IMR-90 (cell line): Measurements from ENCODE around the gene MAOA. TPM values are rescaled to one million over a fixed set of nuclear protein-coding genes. Genes with fewer than 3 reads are reported as not detected.

Experiments
- ATAC-seq: fragments of 200-7000 bp; cut with Tn5 transposase; 2 replicates; pipeline ENCODE4 v1.9.1; 2020; ENCODE audit warnings: low read depth, mild to moderate bottlenecking, moderate library complexity
- BruUV-seq: library from RNA; stranded (reverse); fragments of 400-500 nt; replicated peaks from 2 replicates; lab custom pipeline; 2021; lab: Mats Ljungman, UMichigan
- CTCF ChIA-PET: fragments of 300-600 bp; formaldehyde crosslinking; extraction: SDS; loops from one replicate; lab custom pipeline; 2021; ENCODE audit warnings: antibody characterized with exemption; lab: Yijun Ruan, JAX
- POLR2A ChIA-PET: fragments of 300-600 bp; sonication (Branson Sonifier 250); formaldehyde crosslinking; loops from one replicate; lab custom pipeline; 2022; ENCODE audit warnings: antibody characterized with exemption; ENCODE audit not compliant: unreplicated experiment; lab: Charles Lee
- DNase-seq: peaks from one replicate; pipeline ENCODE4 v3.0.0; 2013
- H2AFZ ChIP-seq: replicated peaks from 2 replicates; pipeline ENCODE3; 2013; ENCODE audit warnings: low read length, mild to moderate bottlenecking; ENCODE audit not compliant: poor library complexity
- H2AK5ac ChIP-seq: 2 replicates; pipeline ENCODE4 v1.6.1; 2013; ENCODE audit warnings: low read depth, low read length, inconsistent platforms
- H2AK9ac ChIP-seq: replicated peaks from 2 replicates; pipeline ENCODE3; 2013; ENCODE audit warnings: mild to moderate bottlenecking, low read depth, low read length, moderate library complexity; ENCODE audit not compliant: poor library complexity
- H2BK120ac ChIP-seq: 2 replicates; pipeline ENCODE4 v1.6.1; 2013; ENCODE audit warnings: low read depth, low read length, inconsistent platforms
- H2BK15ac ChIP-seq: 3 replicates; pipeline ENCODE4 v1.6.1; 2013; ENCODE audit warnings: low read depth, low read length, inconsistent platforms
- H2BK20ac ChIP-seq: 2 replicates; pipeline ENCODE4 v1.6.1; 2013; ENCODE audit warnings: low read depth, mild to moderate bottlenecking, inconsistent platforms, low read length, moderate library complexity
- H2BK5ac ChIP-seq: 2 replicates; pipeline ENCODE4 v1.6.1; 2013; ENCODE audit warnings: mild to moderate bottlenecking, low read depth, low read length, inconsistent platforms; ENCODE audit not compliant: poor library complexity, severe bottlenecking
- H3K14ac ChIP-seq: replicated peaks from 2 replicates; pipeline ENCODE4 v1.6.1; 2013; ENCODE audit warnings: low read depth, low read length, inconsistent platforms
- H3K18ac ChIP-seq: 2 replicates; pipeline ENCODE4 v1.6.1; 2013; ENCODE audit warnings: low read depth, low read length, control low read depth
- H3K23ac ChIP-seq: 2 replicates; pipeline ENCODE4 v1.6.1; 2013; ENCODE audit warnings: low read depth, low read length, inconsistent platforms
- H3K27ac ChIP-seq: 2 replicates; pipeline ENCODE4 v1.5.1; 2013; ENCODE audit warnings: mild to moderate bottlenecking, control low read depth, low read length; ENCODE audit not compliant: insufficient read depth
- H3K27me3 ChIP-seq: 2 replicates; pipeline ENCODE4 v1.6.1; 2013; ENCODE audit warnings: low read length; ENCODE audit not compliant: control insufficient read depth, insufficient read depth
- H3K36me3 ChIP-seq: 2 replicates; pipeline ENCODE4 v1.6.1; 2013; ENCODE audit warnings: low read length, mixed read lengths; ENCODE audit not compliant: control insufficient read depth, insufficient read depth
- H3K4ac ChIP-seq: 2 replicates; pipeline ENCODE4 v1.6.1; 2013; ENCODE audit warnings: low read depth, low read length, inconsistent platforms
- H3K4me1 ChIP-seq: 2 replicates; pipeline ENCODE4 v1.6.1; 2013; ENCODE audit warnings: low read length, mixed read lengths; ENCODE audit not compliant: control insufficient read depth, insufficient read depth
- H3K4me2 ChIP-seq: 2 replicates; pipeline ENCODE4 v1.6.1; 2013; ENCODE audit warnings: low read depth, mild to moderate bottlenecking, control low read depth, low read length, moderate library complexity
- H3K4me3 ChIP-seq: 2 replicates; pipeline ENCODE4 v1.5.1; 2013; ENCODE audit warnings: low read depth, mild to moderate bottlenecking, control low read depth, low read length, moderate library complexity; ENCODE audit not compliant: insufficient read depth
- H3K56ac ChIP-seq: 2 replicates; pipeline ENCODE4 v1.6.1; 2013; ENCODE audit warnings: low read length, inconsistent platforms; ENCODE audit not compliant: insufficient read depth; ENCODE audit errors: extremely low read depth
- H3K79me1 ChIP-seq, 2 experiments: 2 replicates each; pipeline ENCODE4 v1.6.1; 2013; ENCODE audit warnings: low read length in 2 of 2, inconsistent platforms in 1 of 2, low read depth in 1 of 2
- H3K9ac ChIP-seq: 2 replicates; pipeline ENCODE4 v1.6.1; 2013; ENCODE audit warnings: low read depth, low read length, control low read depth
- H3K9me1 ChIP-seq: 2 replicates; pipeline ENCODE4 v1.6.1; 2013; ENCODE audit warnings: low read length, inconsistent platforms; ENCODE audit not compliant: insufficient read depth
- H3K9me3 ChIP-seq: 2 replicates; pipeline ENCODE4 v1.6.1; 2013; ENCODE audit warnings: low read length; ENCODE audit not compliant: control insufficient read depth, insufficient read depth
- H4K20me1 ChIP-seq: 2 replicates; pipeline ENCODE4 v1.6.1; 2013; ENCODE audit warnings: low read length, inconsistent platforms; ENCODE audit not compliant: insufficient read depth
- H4K5ac ChIP-seq: 2 replicates; pipeline ENCODE4 v1.6.1; 2013; ENCODE audit warnings: mild to moderate bottlenecking, low read depth, low read length, control low read depth
- H4K8ac ChIP-seq, 2 experiments: 2 replicates each; pipeline ENCODE4 v1.6.1; 2013; ENCODE audit warnings: low read depth in 2 of 2, low read length in 2 of 2, control low read depth in 1 of 2, inconsistent platforms in 1 of 2
- H4K91ac ChIP-seq: 2 replicates; pipeline ENCODE4 v1.6.1; 2013; ENCODE audit warnings: low read depth, low read length, inconsistent platforms; ENCODE audit not compliant: insufficient read depth
- ELK1 ChIP-seq: fragments of 150-350 bp; IDR thresholded peaks from 2 replicates; pipeline ENCODE4 v1.6.1; 2016; ENCODE audit warnings: low read depth, mild to moderate bottlenecking, low read length, moderate library complexity, borderline replicate concordance
- MAFK ChIP-seq: IDR thresholded peaks from 2 replicates; pipeline ENCODE4 v1.6.1; 2012; ENCODE audit warnings: low read depth, low read length, improper control_type of control experiment
- MXI1 ChIP-seq: IDR thresholded peaks from 2 replicates; pipeline ENCODE4 v1.6.1; 2012; ENCODE audit warnings: low read depth, mild to moderate bottlenecking, low read length, moderate library complexity, borderline replicate concordance
- POLR2A ChIP-seq: IDR thresholded peaks from 2 replicates; pipeline ENCODE4 v1.6.1; 2012; ENCODE audit warnings: mild to moderate bottlenecking, low read depth, low read length
- RCOR1 ChIP-seq: IDR thresholded peaks from 2 replicates; pipeline ENCODE4 v1.6.1; 2012; ENCODE audit warnings: mild to moderate bottlenecking, low read length, improper control_type of control experiment; ENCODE audit not compliant: insufficient replicate concordance
- RFX5 ChIP-seq: IDR thresholded peaks from 2 replicates; pipeline ENCODE4 v1.8.0; 2012; ENCODE audit warnings: low read depth, mild to moderate bottlenecking, low read length, moderate library complexity
- SMC3 ChIP-seq: fragments of 150-350 bp; IDR thresholded peaks from 2 replicates; pipeline ENCODE4 v1.6.1; 2016; ENCODE audit warnings: low read depth, mild to moderate bottlenecking, antibody characterized with exemption, low read length, moderate library complexity
- USF2 ChIP-seq: fragments of 150-350 bp; IDR thresholded peaks from 2 replicates; pipeline ENCODE4 v1.6.1; 2017; ENCODE audit warnings: mild to moderate bottlenecking, antibody characterized with exemption, low read length, low read depth
- WGBS, 2 experiments: methylation state at CpG; one replicate each; pipeline versions ENCODE4 v1.1.5 to v1.1.7; 2013; ENCODE audit warnings: missing lambda C conversion rate in 2 of 2; ENCODE audit not compliant: insufficient read length in 1 of 2; ENCODE audit errors: extremely low coverage in 2 of 2; 5-methylcytosine and 5-hydroxymethylcytosine counted together
- dilution Hi-C: fragments of 300-500 bp; cut with HindIII; formaldehyde crosslinking; loops from one replicate; pipeline ENCODE4 v1.14.3; 2018; ENCODE audit warnings: low sequenced_read_pairs; ENCODE audit not compliant: unreplicated experiment
- in situ Hi-C: fragments of 300-500 bp; cut with MboI; formaldehyde crosslinking; loops from 3 replicates; pipeline ENCODE4 v1.14.3; 2019; ENCODE audit warnings: low sequenced_read_pairs, inconsistent platforms, mixed read lengths
- intact Hi-C: fragments of 100-400 bp; cut with micrococcal nuclease; formaldehyde crosslinking; loops from 2 replicates; pipeline ENCODE4 v1.10.0; 2022
- polyA plus RNA-seq, 3 experiments: library from polyadenylated mRNA; depleted of rRNA; stranded (reverse); fragments of >200 nt; gene quantifications; 2 replicates each; pipeline ENCODE4 v1.2.3, GENCODE V29; 2012; ENCODE audit warnings: low replicate concordance in 1 of 3
- total RNA-seq: library from RNA; depleted of rRNA; stranded (reverse); fragments of >200 nt; gene quantifications from 2 replicates; pipeline ENCODE4 v1.2.3, GENCODE V29; 2012

The MAOA gene
- total and polyA plus RNA-seq, 2 of the 4 experiments (the other 2 are of a cell fraction) = 0.14 to 0.36 TPM

GRCh38 chrX:43661521-43662240 lies 5.6 kb downstream of the MAOA start:
- Histone ChIP-seq H3K4me1 (no peaks in the 10 kb centered on the region), H3K79me1 (no peaks in the 10 kb centered on the region), H3K4me3 (no peak overlapping the region), H3K18ac (no peak overlapping the region), H2BK15ac (no peak overlapping the region), H2AK9ac (no peak overlapping the region), H3K23ac (no peak overlapping the region), H3K4me2 (no peak overlapping the region), H4K8ac (no peak overlapping the region), H3K36me3 (no peaks in the 10 kb centered on the region), H2BK120ac (no peak overlapping the region), H4K20me1 (no peaks in the 10 kb centered on the region), H2AK5ac (no peak overlapping the region), H2BK5ac (no peak overlapping the region), H3K56ac (no peak overlapping the region), H3K9me1 (no peaks in the 10 kb centered on the region), H3K27me3 (no peaks in the 10 kb centered on the region; the same call in none of the 2 replicates), H2BK20ac (no peak overlapping the region), H3K4ac (no peak overlapping the region), H3K14ac (no peak overlapping the region), H3K27ac (no peak overlapping the region), H4K91ac (no peak overlapping the region), H3K9ac (no peak overlapping the region), H4K5ac (no peak overlapping the region), H3K9me3 (no peaks in the 10 kb centered on the region), H2AFZ (no peak overlapping the region)
- dilution Hi-C loops = no loop called here
- ChIA-PET CTCF (no interaction called here), POLR2A (no interaction called here)
- BruUV-seq = no TSS peak
- intact Hi-C loops = no loop called here
- in situ Hi-C loops = no loop called here
- ATAC-seq (no peak), DNase-seq (no peak)
- TF ChIP-seq RFX5 = no peak
- TF ChIP-seq ELK1 = no peak
- no peak for TF ChIP-seq POLR2A
- no peak for TF ChIP-seq RCOR1
- TF ChIP-seq SMC3 = no peak
- no peak for TF ChIP-seq USF2
- no peak for TF ChIP-seq MAFK
- no peak for TF ChIP-seq MXI1
- WGBS, 2 experiments = no CpG with 5 or more reads among the region's 4 CpGs
